Mammary epithelial cell (primary cell): ENCODE measurements around the gene PPP1R2C.

Source experiments
- EZH2 ChIP-seq: IDR thresholded peaks from 2 replicates; pipeline ENCODE4 v1.6.1; 2012; ENCODE audit warnings: low read length, inconsistent platforms, borderline replicate concordance
- TF ChIP-seq, protein P1 (sequence below), 2 donors: IDR thresholded peaks in 1 of 2; conservative IDR thresholded peaks in 1 of 2; 2 replicates each; pipeline ENCODE4 v1.5.1; 2011 to 2012; ENCODE audit warnings: inconsistent platforms in 2 of 2, low read length in 2 of 2, mild to moderate bottlenecking in 2 of 2, control low read depth in 1 of 2, low read depth in 1 of 2; ENCODE audit not compliant: insufficient read depth in 1 of 2; ENCODE audit errors: extremely low read depth in 1 of 2

- TF ChIP-seq, protein P1, sequence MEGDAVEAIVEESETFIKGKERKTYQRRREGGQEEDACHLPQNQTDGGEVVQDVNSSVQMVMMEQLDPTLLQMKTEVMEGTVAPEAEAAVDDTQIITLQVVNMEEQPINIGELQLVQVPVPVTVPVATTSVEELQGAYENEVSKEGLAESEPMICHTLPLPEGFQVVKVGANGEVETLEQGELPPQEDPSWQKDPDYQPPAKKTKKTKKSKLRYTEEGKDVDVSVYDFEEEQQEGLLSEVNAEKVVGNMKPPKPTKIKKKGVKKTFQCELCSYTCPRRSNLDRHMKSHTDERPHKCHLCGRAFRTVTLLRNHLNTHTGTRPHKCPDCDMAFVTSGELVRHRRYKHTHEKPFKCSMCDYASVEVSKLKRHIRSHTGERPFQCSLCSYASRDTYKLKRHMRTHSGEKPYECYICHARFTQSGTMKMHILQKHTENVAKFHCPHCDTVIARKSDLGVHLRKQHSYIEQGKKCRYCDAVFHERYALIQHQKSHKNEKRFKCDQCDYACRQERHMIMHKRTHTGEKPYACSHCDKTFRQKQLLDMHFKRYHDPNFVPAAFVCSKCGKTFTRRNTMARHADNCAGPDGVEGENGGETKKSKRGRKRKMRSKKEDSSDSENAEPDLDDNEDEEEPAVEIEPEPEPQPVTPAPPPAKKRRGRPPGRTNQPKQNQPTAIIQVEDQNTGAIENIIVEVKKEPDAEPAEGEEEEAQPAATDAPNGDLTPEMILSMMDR (conservative IDR thresholded peaks at IDR 0.05 in 1 of 2, IDR thresholded peaks at IDR 0.05 in 1 of 2; ENCODE audit: extremely low read depth in 1 of 2, insufficient read depth in 1 of 2, low read depth in 1 of 2, low read length in 2 of 2) = no peak
- no peak for TF ChIP-seq EZH2
These were observed 45.5 kb upstream of the PPP1R2C start for GRCh38 chrX:42823443-42823842.
